ENCODE measurements around the gene DEPDC5. TPM values are rescaled to one million over a fixed set of nuclear protein-coding genes. Genes with fewer than 3 reads are reported as not detected.

Gene DEPDC5
- total RNA-seq, 1 experiment from 2014 or later = 39.3 TPM

DNA sequence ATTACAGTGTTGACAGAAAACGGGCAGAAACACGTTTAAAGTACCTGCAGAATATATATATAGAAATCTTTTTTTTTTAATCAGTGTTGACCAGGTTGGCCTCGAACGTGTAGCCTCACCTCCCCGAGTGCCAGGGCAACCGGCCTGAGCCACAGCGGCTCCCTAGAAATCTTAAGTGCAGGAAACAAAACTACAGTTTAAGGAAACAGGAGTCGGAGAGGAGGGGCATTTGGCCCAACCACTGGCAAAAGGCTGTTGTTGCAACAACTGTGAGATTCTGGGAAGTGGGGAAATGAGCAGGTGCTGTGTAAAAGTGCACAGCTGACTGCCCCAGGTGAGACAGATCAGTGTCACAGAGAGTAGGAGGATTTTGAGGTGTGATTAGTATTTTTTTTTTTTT is 194.2 kb downstream of the DEPDC5 start:
- Histone ChIP-seq H3K36me3 (ENCODE audit: insufficient read depth, low read length, poor library complexity, severe bottlenecking) (peaks cover 41% of the 10 kb centered on the region), H3K9me3 (ENCODE audit: low read depth, low read length, poor library complexity, severe bottlenecking) (no peaks in the 10 kb centered on the region), H3K4me1 (ENCODE audit: insufficient read depth, low read length, poor library complexity, severe bottlenecking) (peaks cover 41% of the 10 kb centered on the region), H3K4me3 (ENCODE audit: low read depth, low read length, poor library complexity, severe bottlenecking) (no peak overlapping the region), H3K27me3 (replicated peaks; ENCODE audit: insufficient read depth, low read depth, low read length, poor library complexity) (no peaks in the 10 kb centered on the region), H3K27ac (ENCODE audit: low read depth, low read length, poor library complexity, severe bottlenecking) (no peak overlapping the region)
- intact Hi-C loops (cut with micrococcal nuclease; ENCODE audit: unreplicated experiment) = loop anchor here (5.0 to 10.0 kb wide), 2 partner anchors 193 to 281 kb away; partner anchors contain the start of genes DEPDC5 and PRR14L
- DNase-seq (ENCODE audit: low spot score) = no peak
- ChIA-PET POLR2A (ENCODE audit: low non-redundant PET) (no interaction called here), CTCF (no interaction called here)
- no peak for TF ChIP-seq EZH2 (IDR thresholded peaks at IDR 0.05; ENCODE audit: borderline replicate concordance, low read depth, low read length, poor library complexity, severe bottlenecking)
- TF ChIP-seq, protein P1, sequence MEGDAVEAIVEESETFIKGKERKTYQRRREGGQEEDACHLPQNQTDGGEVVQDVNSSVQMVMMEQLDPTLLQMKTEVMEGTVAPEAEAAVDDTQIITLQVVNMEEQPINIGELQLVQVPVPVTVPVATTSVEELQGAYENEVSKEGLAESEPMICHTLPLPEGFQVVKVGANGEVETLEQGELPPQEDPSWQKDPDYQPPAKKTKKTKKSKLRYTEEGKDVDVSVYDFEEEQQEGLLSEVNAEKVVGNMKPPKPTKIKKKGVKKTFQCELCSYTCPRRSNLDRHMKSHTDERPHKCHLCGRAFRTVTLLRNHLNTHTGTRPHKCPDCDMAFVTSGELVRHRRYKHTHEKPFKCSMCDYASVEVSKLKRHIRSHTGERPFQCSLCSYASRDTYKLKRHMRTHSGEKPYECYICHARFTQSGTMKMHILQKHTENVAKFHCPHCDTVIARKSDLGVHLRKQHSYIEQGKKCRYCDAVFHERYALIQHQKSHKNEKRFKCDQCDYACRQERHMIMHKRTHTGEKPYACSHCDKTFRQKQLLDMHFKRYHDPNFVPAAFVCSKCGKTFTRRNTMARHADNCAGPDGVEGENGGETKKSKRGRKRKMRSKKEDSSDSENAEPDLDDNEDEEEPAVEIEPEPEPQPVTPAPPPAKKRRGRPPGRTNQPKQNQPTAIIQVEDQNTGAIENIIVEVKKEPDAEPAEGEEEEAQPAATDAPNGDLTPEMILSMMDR (conservative IDR thresholded peaks at IDR 0.05; ENCODE audit: low read depth, low read length) = no peak
- no TSS peak for BruUV-seq (replicated peaks)

DNA sequence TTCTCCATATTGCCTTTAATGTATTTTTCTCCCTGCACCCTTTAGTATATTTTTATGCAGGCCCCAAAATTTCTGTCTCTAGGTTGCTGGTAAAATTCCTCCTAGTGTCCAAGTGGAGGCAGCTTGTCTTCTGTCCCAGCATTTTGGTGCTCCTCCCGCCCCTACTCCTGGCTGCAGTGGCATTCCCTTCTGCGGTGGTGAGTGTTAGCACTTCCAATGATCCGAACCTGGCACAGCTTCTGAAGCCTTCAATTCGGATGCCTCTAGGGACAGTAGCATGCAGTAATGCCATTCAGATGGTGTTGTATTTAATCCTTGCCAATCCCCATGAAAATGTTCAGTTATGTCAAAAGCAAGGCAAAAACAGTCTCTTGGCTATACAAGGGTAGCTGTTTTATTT is 196.4 kb downstream of the DEPDC5 start:
- no TSS peak for BruUV-seq (replicated peaks)
- H3K36me3 ChIP-seq (ENCODE audit: insufficient read depth, low read length, poor library complexity, severe bottlenecking) = peaks cover 41% of the 10 kb centered on the region
- H3K9me3 ChIP-seq (ENCODE audit: low read depth, low read length, poor library complexity, severe bottlenecking) = no peaks in the 10 kb centered on the region
- ChIA-PET CTCF (interaction anchor here (0.5 to 1.7 kb wide), 3 partner anchors 20 to 498 kb away, joined by 3 to 6 read pairs (median 4); no protein-coding TSS in a partner anchor), POLR2A (ENCODE audit: low non-redundant PET) (no interaction called here)
- H3K4me1 ChIP-seq (ENCODE audit: insufficient read depth, low read length, poor library complexity, severe bottlenecking) = peaks cover 36% of the 10 kb centered on the region
- DNase-seq (ENCODE audit: low spot score) = no peak
- intact Hi-C loops (cut with micrococcal nuclease; ENCODE audit: unreplicated experiment) = no loop called here
- no peaks in the 10 kb centered on the region for H3K27me3 ChIP-seq (replicated peaks; ENCODE audit: insufficient read depth, low read depth, low read length, poor library complexity)
- TF ChIP-seq EZH2 (IDR thresholded peaks at IDR 0.05; ENCODE audit: borderline replicate concordance, low read depth, low read length, poor library complexity, severe bottlenecking) = no peak
- TF ChIP-seq, protein P1 (conservative IDR thresholded peaks at IDR 0.05; ENCODE audit: low read depth, low read length) = no peak
- no peak overlapping the region for H3K27ac ChIP-seq (ENCODE audit: low read depth, low read length, poor library complexity, severe bottlenecking)
- H3K4me3 ChIP-seq (ENCODE audit: low read depth, low read length, poor library complexity, severe bottlenecking) = no peak overlapping the region

DNA sequence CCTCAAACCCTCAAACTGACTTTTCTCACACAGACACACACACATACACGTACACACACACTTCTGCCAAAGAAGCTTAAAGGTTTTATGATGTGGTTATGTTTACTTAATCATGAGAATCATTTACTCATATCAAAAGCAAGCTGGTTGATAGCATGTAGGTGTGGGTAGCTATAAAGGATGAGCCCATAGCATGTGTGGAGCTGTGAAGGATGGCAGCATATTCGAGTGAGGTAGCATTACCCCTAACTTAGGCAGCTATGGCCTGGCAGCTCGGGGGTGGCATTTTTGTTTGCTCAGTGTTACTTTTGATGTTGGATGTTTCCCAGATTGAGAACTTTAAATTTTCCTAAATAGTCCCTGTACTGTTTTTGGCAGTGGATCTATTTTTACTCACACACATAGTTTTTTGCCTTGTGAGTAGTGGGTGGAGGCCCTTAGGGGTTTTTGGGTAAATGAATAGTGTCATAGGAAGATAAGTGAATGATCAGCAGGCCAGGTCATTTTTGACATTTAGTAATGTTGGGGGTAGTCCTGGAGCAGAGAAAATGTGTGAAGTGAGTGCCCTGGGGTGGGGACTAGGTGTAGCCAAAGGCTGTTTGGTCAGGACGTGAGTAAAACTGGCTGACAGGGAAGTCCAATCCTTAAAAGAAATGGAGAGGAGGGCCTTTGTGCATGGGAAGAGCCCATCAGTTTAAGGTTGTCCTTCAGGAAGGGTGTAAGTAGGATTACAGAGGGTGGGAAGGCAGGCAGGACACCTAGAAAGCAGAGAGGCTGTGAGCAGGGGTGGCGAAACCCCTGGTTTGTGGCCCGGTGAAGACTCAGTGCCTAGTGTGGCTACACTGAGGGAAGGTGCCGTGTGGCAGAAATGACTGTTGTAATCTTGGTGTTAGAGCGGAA is 197.6 kb downstream of the DEPDC5 start:
- H3K4me1 ChIP-seq (ENCODE audit: insufficient read depth, low read length, poor library complexity, severe bottlenecking) = peaks cover 28% of the 10 kb centered on the region
- BruUV-seq (replicated peaks) = no TSS peak
- DNase-seq (ENCODE audit: low spot score) = no peak
- H3K4me3 ChIP-seq (ENCODE audit: low read depth, low read length, poor library complexity, severe bottlenecking) = no peak overlapping the region
- ChIA-PET CTCF (interaction anchor here (1.7 kb wide), 1 partner anchor 19 kb away, joined by 6 read pairs; no protein-coding TSS in a partner anchor), POLR2A (ENCODE audit: low non-redundant PET) (no interaction called here)
- TF ChIP-seq EZH2 (IDR thresholded peaks at IDR 0.05; ENCODE audit: borderline replicate concordance, low read depth, low read length, poor library complexity, severe bottlenecking) = no peak
- TF ChIP-seq, protein P1 (conservative IDR thresholded peaks at IDR 0.05; ENCODE audit: low read depth, low read length) = no peak
- peaks cover 47% of the 10 kb centered on the region for H3K36me3 ChIP-seq (ENCODE audit: insufficient read depth, low read length, poor library complexity, severe bottlenecking)
- no peaks in the 10 kb centered on the region for H3K27me3 ChIP-seq (replicated peaks; ENCODE audit: insufficient read depth, low read depth, low read length, poor library complexity)
- no peaks in the 10 kb centered on the region for H3K9me3 ChIP-seq (ENCODE audit: low read depth, low read length, poor library complexity, severe bottlenecking)
- intact Hi-C loops (cut with micrococcal nuclease; ENCODE audit: unreplicated experiment) = no loop called here
- H3K27ac ChIP-seq (ENCODE audit: low read depth, low read length, poor library complexity, severe bottlenecking) = no peak overlapping the region

All from A673 (cell line).